HG02973 (cell line): ENCODE data around the gene NFASC.

ENCODE experiments used
- ATAC-seq: cut with Tn5 transposase; IDR thresholded peaks from one replicate; pipeline ENCODE4 v1.9.1; 2021; ENCODE audit warnings: moderate library complexity; ENCODE audit not compliant: unreplicated experiment

Gene NFASC

DNA sequence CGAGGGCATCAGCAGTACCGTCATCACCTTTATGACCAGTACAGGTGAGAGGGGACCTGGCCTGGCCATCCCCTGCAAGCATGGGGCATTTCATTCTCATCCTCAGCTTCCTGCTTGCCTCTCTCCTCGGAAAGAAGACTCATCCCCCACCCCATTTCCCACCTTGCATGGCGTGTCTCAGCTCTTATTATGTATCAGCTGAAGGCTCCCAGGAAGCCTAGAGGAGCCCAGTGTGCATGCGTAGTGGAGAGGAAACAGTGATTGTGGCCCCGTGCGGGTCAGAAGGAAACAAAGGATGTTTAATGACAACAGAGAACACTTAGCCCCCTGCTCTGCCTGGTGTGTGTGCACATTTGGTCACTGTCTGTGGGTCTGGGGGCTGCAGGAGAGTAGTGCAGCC lies 132.0 kb downstream of the NFASC start:
- ATAC-seq: no peak

DNA sequence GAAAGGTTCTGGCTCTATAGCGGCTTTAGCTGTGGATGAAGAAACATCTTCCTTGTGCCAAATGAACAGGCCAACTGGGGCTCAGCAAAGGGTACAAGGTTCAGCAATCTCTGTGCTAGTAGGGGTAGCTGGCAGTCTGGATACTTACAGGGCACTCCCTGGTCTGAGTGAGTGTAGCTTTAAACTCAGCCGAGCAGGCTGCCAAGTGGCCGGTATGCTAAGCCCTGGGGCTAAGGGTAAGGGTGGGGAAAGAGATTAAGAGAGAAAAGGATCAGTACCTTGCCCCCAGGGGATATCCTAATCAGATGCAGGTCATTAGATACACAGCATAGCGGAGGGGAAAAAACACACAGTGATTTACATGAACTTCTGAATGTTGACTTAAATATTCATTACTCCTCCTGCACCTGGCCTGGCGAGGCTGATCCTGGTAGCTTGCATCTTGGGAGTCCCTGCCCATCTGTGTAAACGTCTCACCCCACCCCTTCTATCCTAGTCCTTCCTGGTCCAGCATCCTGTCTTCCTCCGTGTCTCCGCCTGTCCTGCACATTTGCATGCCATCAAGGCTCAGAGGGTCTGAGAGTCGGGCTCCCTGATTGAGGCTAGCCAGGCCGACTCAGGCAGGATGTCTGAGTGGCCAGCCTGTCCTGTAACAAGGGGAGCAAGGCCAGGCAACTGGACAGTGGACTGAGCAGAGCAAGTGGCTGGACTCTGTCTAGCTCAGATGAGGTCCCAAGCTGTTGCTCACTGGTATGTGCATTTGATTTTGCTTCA lies 132.9 kb downstream of the NFASC start:
- no peak for ATAC-seq

DNA sequence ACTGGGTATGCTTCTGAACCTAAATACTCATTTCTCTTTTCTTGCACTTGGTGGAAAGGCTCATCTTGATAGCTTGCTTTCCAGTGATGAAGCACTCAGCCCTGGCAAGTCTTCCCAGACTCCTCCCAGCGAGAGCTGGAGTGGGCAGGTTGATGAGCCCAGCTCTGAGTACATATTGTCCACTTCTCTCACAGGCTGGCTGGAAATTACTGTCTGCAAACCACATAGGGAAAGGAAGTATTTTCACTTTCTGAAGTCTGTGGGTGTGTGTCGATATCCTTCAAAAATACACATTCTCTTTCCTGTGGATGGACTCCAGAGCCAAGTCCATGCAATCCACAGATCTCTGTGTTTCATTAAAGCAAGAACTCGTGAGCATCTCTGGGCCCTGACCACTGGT lies 133.7 kb downstream of the NFASC start:
- ATAC-seq: no peak

DNA sequence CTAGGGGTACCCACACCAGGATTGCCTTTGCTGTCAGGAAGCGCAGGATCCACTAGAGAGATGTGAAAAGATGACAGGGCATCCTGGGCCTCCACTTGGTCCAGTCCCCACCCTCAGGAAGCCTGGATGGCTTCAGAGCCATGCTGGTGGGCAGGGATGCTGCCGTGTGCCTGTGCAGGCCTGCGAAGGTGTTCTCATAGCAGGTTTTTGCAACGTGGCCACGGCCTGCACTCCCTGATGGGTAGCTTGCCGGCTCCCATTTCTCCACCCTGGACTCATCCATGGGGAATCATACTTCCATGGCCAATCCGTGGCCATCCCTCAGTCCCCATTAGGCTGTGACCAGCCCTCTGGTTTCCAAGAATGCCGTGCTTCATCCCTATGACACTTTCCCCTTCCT lies 138.2 kb downstream of the NFASC start:
- ATAC-seq: no peak

DNA sequence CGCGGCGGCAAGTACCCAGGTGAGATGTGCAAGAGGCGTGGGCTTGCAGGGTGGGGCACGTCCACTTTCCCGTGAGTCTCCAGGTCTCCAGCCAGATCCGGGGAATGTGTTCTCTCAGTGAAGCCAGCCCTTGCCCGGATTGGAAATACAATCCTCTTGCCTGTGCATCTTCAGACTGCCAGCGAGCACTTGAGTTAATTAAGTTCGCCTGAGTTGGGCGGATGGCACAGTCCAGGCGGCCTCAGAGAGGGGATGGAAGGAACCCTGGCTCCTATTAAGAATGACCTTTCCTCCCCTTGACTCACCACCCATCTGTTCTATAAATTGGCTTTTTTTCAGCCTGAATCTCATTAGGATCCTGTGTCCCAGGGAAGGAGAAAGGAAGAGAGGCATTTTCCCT lies 139.0 kb downstream of the NFASC start:
- no peak for ATAC-seq

DNA sequence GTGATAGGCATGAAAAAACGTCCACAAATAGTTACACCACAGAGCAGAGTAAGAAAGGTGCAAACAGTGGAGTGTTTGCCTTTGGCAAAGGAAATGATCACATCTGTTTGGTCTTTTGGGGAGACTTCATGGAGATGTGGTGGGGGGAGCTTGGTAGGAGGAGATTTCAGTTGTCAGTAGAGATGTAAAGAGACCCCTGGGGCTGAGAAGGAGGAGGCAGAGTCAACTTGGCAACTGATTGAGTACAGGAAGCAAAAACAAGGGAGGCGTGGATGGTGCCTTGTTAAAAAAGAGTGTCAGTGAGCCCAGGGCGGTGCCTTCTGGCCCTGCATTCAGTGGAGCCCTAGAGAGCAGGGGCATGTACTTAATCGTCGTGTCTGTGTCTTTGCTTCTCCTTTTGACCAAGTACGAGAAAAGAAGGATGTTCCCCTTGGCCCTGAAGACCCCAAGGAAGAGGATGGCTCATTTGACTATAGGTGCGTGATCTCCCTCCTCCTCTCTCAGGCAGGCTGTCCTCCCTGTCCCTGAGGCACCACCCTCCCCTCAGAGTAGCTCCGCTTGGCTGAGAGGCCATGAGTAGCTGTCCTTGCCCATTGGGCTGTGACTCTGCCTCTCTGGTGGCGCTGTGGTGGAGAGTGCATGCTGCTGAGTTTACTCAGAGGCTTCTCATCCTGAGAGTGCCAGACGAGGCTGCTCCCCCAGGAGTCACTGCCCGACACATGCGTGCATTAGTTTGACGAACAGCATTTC lies 141.9 kb downstream of the NFASC start:
- ATAC-seq: no peak

DNA sequence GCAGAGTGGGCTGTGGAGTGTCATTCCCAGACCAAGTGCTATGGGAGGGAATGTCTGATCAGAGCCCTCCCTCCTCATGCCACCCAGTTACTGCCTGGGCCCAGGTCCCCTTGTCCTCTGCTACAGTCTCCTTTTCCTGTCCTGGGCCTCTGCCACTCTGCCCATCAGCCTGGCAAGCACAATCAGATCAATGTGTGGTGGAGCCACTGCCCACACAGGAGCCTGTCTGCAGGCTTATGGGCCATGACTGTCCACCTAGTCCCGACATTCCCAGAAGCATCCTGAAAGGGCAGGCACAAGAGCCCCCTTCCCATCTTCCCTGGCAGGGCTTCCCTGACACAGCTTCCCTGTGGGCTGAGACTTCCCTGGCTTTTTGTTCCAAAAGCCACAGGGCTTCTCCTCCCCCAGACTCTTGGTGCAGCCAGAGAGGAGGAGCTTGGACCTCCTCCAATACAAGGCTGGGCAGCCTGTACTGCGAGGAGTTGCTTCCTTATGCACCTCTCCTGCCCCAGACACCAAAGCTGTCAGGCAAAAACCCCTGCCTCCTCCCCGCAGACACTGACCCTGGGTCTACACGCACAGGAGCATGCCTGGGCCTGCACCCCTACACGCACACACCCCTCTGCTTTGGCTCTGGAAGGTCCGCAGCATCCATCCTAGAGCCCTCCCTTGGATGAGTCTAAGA lies 143.2 kb downstream of the NFASC start:
- no peak for ATAC-seq

DNA sequence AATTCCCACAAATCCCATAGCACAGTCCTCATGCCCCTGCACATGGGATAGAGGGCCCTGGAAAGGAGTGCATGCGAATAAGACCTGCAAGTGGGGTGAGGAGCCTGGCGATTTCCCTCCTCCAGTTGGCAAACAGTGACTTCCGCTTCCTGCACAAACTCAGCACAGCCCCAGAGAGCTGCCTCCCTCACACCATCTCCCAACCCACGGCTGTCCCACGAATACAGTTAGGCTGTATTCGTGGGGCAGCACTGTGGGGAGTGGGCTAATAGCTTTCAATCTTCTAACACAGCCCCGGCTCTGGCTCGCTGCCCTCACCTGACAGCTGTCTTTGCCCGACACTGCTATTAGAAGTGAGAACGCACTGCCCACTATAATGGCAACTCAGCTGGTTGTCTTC lies 144.1 kb downstream of the NFASC start:
- ATAC-seq: no peak

DNA sequence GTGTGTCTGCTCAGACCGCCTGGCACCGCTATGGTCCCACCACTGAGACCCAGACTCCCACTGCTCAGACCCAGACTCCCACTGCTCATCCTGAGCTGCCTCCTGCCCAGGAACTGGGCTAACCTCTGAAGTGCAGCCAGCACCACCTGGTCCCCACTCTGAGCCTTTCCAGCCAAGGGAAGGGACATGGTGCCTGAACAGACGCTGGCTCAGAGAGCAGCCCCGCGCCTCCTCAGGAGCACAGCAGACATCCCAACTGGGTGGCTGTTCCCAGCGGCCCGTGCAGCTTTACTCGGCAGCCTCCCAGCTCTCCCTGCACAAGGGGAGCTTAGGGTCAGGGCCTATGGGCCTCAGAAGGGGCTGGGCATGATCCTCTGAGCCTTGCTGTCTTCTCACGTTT lies 144.6 kb downstream of the NFASC start:
- no peak for ATAC-seq

DNA sequence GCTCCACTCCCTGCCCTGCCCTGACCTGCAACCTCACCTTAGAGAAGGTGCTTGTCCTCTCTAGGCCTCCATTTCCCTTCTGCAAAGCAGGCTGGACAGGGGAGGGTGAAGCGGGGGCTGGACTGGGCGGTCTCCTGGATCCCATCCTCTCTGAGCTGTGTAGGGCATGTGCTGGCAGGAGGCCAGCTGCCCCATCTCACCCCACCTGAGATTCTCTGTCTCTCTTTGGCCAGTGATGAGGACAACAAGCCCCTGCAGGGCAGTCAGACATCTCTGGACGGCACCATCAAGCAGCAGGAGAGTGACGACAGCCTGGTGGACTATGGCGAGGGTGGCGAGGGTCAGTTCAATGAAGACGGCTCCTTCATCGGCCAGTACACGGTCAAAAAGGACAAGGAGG lies 145.4 kb downstream of the NFASC start:
- ATAC-seq: no peak

DNA sequence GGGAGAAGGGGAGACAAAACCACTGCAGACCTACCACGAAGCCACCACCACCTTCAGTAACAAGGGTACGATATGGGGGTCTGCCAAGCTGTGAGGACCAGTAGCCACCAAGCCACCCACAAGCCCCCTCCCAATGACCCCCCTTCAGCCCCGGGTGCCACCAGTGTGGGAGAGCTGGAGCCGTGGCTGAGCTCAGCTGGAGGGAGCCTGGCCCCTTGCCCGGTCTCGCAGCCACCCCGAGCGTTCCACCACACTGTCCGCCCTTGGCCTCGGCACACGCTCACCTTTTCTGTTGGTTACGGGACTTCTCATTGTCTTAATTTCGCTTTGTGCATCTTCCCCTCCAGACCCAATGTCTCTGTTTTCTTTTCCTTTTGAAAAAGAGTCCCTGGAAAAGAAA lies 145.9 kb downstream of the NFASC start:
- no peak for ATAC-seq

DNA sequence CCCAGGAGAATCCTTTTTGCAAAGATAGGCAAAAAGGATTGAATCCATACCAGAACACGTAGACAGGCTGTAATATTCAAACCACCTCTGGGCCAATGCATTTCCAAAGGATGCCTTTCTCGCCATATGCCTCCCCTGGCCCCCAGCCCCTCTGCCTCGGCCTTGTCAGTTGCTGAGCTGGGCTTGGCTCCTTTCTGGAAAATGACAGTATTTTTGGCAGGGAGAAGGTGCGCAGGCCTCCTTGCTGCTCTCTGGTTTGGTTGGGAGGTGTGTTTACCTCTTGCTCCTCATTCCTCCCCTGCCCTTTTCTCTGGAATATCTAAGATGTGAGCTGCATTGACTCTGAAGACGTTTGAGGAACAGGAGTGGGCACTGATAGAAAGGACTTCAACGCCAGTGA lies 146.3 kb downstream of the NFASC start:
- no peak for ATAC-seq

DNA sequence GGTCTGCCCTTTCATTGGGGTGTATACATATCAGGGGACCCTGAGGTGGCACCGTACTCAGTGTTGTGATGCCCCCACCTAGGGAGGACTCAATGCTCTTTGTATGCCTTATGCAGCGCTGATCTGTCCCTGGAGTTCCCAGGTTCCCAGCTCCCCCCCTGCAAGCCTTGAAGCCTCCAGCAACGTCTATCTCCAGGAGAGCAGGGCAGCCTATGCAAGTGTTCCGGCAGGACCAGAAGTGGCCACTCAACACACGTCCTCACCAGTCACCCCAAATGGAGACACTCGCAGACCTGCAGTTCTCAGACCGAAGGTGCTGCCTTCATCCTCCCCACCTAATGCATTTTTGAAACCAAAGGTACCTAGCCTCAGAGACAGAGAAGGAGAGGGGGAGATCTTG lies 147.1 kb downstream of the NFASC start:
- no peak for ATAC-seq

DNA sequence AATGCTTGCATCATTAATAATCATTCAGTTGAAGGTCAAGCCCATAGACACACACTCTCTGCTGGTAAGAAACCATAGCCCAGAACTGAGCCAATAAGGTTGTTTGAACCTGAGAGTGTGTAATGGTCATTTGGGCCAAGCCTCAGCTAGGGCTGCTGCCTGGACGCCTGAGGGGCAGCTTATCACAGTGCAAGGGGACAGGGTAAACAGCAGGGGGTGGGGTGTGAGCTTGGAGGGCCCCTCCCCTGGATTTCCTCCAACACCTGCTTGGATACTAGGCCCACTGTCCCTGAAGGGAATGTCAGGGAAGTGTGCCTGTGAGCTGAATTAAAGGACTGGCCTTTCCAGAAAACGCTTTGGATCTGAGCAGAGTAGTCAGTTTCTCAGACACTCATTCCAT lies 147.7 kb downstream of the NFASC start:
- no peak for ATAC-seq

DNA sequence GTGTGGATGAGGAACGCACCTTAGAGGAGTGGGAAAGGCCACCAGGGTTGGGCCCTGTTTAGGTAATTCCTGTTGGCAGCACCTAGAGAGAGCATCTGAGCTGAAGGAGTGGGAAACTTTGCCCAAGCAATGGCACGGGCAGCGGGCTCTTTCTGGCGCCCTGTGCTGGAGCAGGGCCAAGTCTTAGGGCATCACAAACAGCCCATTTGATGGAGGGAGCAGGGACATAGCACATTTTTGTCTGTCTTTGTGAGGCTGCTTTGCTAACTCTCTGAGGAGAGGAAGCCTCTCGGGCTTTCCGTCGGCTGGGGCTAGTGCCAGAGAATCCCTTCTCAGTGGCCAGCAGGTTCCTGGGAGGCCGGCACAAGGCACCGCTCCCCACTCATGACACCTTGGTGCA lies 149.8 kb downstream of the NFASC start:
- ATAC-seq: no peak

DNA sequence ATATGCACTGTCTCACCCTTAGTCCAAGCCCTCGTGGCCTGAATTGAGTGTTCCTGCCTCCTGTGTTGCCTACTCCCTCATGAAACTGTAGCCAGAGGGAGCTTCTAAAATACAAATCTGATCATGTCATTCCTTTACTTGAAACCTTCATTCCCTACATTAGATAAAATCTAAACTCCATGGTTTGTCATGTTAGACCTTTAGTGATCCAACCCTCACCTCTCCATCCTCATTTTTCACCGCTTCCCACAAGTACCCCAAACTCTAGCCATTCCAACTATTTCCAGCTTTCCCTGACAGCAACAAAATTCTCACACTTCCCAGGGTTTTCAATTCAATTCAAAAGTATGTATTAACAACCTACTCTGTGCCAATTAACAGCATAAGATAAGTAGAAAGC lies 154.0 kb downstream of the NFASC start:
- no peak for ATAC-seq

DNA sequence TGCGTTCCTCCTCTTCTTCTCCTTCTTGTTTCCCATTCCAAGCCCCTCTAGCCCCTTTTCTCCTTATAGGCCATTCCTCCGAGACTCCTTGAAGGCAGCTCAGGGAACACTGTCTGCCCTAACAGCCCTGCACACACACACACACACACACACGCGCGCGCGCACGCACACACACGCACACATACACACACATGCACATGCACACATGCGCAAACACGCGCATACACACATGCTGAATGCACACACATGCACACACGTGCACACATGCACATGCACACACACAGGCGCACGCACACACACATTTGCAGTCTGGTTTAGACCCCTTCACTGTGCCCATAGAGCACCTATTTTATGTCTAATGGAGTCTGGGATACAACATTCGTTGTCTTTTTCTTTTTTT lies 154.6 kb downstream of the NFASC start:
- no peak for ATAC-seq

DNA sequence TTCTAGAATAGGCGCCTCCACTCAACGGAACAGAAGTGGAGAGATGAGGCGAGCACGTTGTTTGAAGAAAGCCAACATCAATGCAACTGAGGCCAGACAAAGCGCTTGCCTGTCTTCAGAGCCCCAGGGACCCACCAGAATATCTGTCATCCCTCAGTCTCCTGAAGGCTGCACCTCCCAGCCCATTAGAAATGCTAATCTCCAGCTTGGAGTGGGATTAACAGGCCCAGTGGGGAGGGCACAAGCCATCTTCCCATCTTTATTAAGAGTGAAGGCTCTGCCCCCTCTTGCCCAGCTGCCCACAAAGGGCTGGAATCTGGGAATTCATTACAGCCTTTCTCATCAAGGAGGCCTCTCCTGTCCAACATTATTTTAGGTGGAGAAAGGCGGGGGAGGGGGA lies 155.5 kb downstream of the NFASC start:
- no peak for ATAC-seq

DNA sequence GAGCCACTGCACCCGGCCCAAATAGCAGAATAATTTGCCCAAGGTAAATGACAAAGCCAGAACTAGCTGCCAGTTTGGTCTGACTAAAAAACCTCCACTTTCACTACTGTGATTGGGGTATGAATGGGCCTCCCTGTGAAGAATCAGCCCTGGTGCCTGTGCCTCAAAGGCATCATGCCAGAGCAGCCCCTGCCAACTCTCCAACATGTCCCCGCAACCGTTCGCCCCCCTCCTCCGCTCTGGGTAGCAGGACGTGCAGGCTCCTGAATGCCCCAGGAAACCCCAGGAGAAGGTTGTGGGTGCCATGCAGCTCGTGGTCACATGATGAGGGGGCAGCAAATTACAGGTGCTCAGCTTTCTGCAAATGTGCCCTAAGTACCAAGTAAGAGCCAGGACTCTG lies 157.7 kb downstream of the NFASC start:
- no peak for ATAC-seq

DNA sequence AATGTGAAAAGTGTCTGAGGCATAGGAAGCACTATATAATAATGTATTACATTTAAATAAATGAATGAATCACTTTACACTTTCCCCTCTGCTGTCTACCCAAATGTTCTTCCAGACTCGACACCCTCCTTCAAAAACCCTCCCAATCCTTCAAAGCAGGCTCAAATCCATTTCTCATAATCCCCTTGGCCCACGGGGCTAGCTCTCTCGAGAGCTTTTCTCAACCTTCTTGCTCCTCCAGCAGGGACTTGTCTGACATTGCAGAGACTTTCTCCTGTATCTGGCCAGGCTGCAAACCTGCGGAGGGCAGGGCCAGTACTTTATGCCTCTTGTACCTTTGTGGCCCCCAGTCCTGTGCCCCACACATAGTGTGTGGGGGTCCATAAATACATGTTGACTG lies 158.3 kb downstream of the NFASC start:
- no peak for ATAC-seq

DNA sequence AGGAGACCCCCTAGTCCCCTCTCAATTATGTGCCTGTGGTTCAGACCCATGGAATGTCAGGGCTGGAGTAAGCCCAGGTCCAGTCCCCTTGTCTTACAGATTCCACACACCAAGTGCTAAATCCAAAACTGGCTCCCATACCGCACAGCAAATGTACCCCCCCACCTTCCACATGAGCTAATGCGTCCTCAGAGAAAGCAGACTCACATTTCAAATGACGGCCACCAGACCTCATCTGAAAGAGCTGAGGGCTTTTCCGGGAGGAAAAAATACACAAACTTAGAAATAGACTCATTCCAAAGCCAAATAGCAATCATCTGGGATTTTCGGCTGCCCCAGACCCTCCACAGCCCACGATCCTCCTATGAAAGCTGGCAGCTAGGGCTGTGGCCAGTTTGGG lies 159.6 kb downstream of the NFASC start:
- no peak for ATAC-seq

DNA sequence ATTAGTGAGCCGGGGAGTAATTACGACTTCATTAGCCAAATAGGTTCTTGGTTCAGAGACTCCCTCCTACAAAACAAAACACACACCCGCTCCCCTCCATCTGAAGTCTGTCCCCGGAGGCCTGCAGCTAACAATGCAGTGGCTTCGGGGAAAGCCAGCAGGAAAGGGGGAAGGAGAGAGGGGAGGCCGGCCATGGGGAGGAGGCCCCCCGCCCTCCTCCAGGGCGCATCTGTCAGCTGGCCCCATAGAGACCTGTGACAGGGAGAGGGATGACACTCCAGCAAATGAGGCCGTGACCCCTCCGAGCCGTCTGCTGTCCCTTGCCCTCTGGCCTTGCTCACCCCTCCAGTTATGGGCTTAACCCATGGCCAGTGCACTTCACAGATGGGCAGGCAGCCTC lies 160.2 kb downstream of the NFASC start:
- no peak for ATAC-seq
